Measurements from ENCODE around the gene GOLGA6C.
A peak's percentile ranks its signal among the peaks of the same experiment; 100 is the strongest.

The GOLGA6C gene

DNA sequence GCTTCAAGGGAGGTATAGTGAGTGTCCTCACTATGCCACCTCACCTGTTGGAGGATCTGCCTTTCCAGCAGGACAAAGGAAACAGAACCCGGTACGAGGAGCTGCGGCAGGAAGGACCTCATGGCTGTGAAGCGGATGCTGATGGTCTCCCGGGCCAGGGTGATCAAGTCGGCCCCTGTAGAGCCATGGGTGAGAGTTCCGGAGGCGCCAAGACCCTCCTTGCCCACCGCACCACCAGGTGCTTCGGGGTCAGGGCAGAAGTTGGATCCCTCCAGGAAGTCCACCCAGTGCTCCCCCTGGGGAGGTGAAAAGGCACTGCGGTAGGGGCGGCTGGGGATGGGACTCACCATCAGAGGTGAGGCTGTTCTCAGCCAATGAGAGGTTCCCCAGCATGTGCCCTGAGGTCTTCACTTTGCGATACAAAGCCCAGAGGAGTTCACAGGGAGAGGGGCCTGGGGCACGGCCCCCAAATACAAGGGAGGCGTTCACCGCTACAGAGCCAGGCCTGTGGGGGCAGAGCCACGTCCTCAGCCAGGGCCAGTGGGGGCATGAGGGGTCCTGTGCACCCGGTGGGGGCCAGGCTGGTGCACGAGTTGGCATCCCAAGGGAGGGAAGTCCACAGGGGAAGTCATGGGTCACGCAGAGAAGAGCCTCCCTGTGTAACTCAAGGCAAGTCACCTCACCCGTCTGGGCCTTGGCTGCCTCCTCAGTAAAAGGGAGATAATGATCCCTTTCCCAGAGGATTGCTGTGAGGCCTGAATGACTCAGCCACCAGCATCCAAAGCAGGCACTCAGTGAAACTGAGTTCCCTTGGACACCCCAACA is 28.7 kb upstream of the GOLGA6C start:
- TF ChIP-seq, protein P1, sequence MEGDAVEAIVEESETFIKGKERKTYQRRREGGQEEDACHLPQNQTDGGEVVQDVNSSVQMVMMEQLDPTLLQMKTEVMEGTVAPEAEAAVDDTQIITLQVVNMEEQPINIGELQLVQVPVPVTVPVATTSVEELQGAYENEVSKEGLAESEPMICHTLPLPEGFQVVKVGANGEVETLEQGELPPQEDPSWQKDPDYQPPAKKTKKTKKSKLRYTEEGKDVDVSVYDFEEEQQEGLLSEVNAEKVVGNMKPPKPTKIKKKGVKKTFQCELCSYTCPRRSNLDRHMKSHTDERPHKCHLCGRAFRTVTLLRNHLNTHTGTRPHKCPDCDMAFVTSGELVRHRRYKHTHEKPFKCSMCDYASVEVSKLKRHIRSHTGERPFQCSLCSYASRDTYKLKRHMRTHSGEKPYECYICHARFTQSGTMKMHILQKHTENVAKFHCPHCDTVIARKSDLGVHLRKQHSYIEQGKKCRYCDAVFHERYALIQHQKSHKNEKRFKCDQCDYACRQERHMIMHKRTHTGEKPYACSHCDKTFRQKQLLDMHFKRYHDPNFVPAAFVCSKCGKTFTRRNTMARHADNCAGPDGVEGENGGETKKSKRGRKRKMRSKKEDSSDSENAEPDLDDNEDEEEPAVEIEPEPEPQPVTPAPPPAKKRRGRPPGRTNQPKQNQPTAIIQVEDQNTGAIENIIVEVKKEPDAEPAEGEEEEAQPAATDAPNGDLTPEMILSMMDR (IDR thresholded peaks at IDR 0.05; ENCODE audit: low read depth, low read length) = no peak
- H3K4me3 ChIP-seq (replicated peaks in 1 of 2; ENCODE audit: low read depth in 2 of 2, low read length in 2 of 2) = no peak overlapping the region
- peak; percentile 16 to 29 for DNase-seq (ENCODE audit: low read depth in 2 of 2)

DNA sequence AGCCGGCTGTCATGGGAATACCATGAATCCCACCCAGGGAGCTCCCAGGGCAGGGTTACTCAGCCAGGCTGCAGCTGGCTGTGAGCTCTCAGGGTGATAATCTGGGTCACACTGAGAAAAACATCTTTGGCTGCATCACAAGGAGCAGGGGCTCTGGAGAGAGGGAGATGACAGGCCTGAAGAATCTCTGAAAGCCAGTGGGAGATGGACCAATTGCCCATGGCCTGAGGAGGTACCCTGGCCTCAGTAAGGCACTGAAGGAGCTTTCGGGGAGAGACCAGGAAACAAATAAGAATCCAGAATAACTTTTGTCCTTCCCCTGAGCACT is 28.2 kb upstream of the GOLGA6C start:
- DNase-seq (ENCODE audit: low read depth in 2 of 2) = no peak
- TF ChIP-seq, protein P1 (IDR thresholded peaks at IDR 0.05; ENCODE audit: low read depth, low read length) = no peak

DNA sequence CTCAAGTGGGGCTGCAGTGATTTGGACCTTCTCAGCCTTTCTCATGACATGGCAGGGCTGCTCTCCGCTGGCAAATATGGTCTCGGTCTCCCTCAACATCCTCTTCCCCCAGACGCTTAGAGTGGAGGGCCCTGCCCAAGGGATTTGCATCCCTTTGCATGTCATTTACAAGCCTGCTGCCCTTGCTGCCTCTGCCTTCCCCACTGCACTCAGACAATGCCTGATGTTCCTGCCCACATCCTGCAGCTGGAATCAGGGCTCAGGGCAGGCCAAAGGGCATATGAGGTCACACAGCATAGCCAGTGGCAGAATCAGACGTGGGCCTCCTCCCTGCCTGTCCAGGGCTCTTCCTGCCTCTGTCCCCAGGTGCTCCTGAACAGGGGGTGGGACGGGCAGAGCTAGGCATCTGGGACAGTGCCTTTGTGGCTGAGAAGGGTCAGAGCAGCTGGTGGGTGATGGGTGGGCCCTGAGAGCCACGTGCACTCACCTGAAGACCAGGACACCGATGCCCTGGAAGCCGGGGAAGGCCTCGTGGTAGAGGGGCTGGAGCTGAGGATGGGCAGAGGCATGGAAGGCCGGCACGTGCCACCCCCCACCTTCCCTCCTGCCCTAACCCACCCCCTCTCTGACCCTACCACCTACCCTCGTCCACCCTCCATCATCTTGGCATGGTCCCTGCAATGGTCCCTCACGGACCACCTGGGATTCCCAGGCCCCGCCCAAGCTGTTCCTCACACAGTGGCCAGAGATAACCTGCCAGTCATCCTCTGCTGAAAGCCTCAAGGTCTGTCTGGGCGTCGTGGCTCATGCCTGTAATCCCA is 27.4 kb upstream of the GOLGA6C start:
- TF ChIP-seq, protein P1 (IDR thresholded peaks at IDR 0.05; ENCODE audit: low read depth, low read length) = no peak
- no peak overlapping the region for H3K4me3 ChIP-seq (replicated peaks in 1 of 2; ENCODE audit: low read depth in 2 of 2, low read length in 2 of 2)
- no peak for DNase-seq (ENCODE audit: low read depth in 2 of 2)

More for the DNA sequence above, 28.2 kb upstream of the GOLGA6C start:
- no peak overlapping the region for H3K4me3 ChIP-seq (replicated peaks in 1 of 2; ENCODE audit: low read depth in 2 of 2, low read length in 2 of 2)

DNA sequence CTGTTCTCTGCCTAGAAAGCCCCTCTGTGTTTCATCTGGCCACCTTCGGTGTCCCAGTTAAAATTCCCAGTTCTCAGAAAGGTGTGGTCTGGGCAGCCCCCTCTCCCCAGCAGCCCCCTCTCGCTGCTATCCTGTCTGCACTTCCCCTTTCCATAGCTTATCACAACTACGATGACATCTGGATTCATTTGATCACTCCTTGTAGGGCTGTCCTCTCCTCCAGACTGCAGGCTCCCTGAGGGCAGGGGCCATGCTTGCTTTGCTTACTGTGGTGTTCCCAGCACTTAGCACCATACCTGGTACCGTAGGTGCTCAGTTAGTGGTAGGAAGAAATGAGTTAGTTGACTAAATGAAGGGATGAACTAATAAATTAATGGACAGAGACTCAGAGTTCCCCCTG is 26.3 kb upstream of the GOLGA6C start:
- TF ChIP-seq, protein P1 (IDR thresholded peaks at IDR 0.05; ENCODE audit: low read depth, low read length) = no peak
- no peak overlapping the region for H3K4me3 ChIP-seq (replicated peaks in 1 of 2; ENCODE audit: low read depth in 2 of 2, low read length in 2 of 2)
- DNase-seq (ENCODE audit: low read depth in 2 of 2) = no peak

DNA sequence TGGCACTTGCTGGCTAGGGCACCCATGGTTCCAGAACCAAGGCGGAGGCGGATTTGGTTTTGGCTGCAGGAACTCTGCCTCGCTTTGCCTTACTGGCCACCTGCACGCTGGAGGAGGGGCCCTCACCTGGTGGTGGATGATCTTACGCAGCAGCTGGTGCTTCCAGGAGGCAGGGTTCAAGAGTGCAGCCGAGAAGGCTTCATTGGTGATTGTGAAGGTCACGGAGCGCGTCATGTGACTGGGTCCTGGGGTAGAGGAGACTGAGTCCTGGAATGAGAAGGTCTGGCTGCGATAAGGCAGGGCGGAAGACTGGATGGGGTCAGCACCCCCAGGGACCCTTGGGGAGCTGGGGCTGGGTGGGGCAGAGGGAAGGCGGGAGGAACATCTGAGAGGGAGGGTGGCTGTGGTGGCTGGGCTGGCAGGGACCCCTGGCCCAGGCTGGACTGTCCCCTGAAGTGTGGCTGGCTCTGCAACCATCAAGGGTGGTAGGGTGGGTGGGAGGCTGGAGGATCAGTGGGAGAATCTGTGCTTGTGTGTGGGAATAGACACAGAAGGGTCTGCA is 25.8 kb upstream of the GOLGA6C start:
- no peak for DNase-seq (ENCODE audit: low read depth in 2 of 2)
- H3K4me3 ChIP-seq (replicated peaks in 1 of 2; ENCODE audit: low read depth in 2 of 2, low read length in 2 of 2) = no peak overlapping the region
- TF ChIP-seq, protein P1 (IDR thresholded peaks at IDR 0.05; ENCODE audit: low read depth, low read length) = no peak

DNA sequence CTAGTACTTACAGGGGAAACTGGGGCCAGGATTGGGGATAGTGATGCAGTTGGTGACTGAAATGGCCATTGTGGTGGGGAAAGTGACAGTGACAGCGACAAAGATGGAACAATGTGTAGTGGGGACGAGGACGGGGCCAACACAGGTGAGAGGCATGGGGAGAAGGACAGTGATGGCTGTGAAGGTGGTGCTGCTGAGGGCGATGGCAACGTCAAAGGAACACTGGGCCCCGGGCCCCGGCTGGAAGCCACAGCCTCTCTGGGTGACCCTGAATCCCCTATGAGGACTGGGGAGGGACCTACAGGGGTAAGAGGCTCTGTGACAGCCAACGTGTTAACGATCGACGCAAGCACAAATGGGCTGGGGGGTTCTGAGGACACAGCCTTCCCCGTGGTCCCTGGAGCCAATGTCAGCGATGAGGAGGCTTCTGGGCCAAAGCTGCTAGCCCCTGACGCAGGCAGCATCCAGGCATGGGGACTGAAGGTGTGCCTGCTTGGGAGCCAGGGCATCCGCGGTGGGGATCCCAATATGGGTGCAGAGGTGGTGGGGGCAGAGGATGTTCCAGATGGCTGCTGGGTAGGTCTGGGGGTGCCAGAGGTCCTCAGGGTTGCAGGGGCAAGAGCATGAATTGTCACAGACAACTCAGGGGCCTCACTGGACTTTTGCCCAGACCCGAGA is 25.2 kb upstream of the GOLGA6C start:
- no peak overlapping the region for H3K4me3 ChIP-seq (replicated peaks in 1 of 2; ENCODE audit: low read depth in 2 of 2, low read length in 2 of 2)
- DNase-seq (ENCODE audit: low read depth in 2 of 2) = no peak
- TF ChIP-seq, protein P1 (IDR thresholded peaks at IDR 0.05; ENCODE audit: low read depth, low read length) = no peak
